Fibroblast of skin of left quadriceps (primary cell): ENCODE results near the gene GPALPP1.
A peak's percentile ranks its signal among the peaks of the same experiment; 100 is the strongest.
"Not testable (repeated sequence)": the region's sequence is repeated elsewhere in the genome, so short reads cannot be mapped to it uniquely, and the experiment has no call there.

ENCODE experiments used
- DNase-seq, 2 experiments: peaks; one replicate each; pipeline ENCODE4 v3.0.0-alpha.2; 2013; ENCODE audit warnings: low read depth in 2 of 2

The GPALPP1 gene, protein sequence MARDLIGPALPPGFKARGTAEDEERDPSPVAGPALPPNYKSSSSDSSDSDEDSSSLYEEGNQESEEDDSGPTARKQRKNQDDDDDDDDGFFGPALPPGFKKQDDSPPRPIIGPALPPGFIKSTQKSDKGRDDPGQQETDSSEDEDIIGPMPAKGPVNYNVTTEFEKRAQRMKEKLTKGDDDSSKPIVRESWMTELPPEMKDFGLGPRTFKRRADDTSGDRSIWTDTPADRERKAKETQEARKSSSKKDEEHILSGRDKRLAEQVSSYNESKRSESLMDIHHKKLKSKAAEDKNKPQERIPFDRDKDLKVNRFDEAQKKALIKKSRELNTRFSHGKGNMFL

GRCh38 chr13:44989071-44989889 lies at the start of gene GPALPP1, which contains the start of gene NUFIP1:
Gene GPALPP1 (plus strand): TSS chr13:44989538. CDS start chr13:44989655, 117 bp downstream.
Gene NUFIP1 (minus strand): TSS chr13:44989471. CDS start chr13:44989436, 35 bp downstream.
- DNase-seq, result peak; percentile 85 to 86

- not testable (repeated sequence) for DNase-seq
Observed at GRCh38 chr13:44943411-44943810, 45.9 kb upstream of the GPALPP1 start.

DNA sequence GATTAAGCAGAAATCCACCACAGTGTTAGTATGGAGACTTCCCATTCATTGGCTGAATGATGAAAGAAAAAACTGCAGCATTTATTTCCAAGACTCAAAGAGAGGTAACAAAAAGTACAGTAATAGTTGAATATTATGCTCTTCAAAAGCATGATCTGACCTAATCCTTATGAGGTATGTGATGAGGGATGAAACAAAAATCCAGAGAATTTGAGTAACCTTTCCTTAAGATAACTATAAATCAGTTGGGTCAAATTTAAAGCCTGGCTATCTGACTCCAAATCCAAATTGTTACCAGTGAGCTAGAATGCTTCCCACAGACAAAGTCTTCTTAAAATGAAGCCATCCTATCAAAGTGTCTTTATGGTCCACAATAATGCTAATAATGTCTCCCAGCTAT lies 38.2 kb upstream of the GPALPP1 start:
- no peak for DNase-seq

GRCh38 chr13:44952671-44953070 lies 36.7 kb upstream of the GPALPP1 start:
- DNase-seq, result no peak

DNA sequence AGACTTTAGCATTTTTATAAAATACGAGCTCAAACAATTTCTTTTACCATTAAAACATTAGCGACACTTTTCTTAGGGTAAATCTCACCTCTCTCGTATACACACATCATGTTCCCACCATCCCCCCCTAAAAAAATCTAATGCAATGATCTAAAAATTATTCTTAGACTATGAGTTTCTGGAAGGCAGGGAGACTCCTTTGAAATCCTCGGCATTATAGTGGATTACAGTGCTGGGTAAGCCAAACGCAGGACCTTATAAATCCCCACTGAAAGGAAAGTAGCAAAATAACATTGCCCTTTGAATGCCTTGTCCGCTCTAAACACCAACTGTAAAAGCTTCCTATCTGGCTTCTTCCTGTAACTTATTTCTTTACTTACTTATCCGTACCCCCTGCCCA lies 35.1 kb upstream of the GPALPP1 start:
- DNase-seq, result no peak

DNA sequence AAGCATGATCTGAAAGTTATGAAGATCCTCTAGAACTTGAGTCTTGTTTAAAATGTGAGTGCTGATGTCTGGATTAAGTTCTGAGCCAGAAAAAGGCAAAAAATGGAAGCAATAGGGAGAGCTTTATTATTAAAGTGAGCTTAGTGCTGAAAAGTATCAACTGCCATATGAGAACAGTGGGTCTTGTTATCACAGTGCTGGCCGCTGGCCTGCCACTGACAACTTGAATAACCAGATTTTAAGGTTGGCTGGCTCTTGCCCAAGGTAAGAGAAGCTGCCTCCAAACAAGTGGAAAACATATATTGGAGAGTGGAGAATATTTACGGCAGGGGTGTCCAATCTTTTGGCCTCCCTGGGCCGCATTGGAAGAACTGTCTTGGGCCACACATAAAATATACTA lies 33.9 kb upstream of the GPALPP1 start:
- no peak for DNase-seq

GRCh38 chr13:44961997-44962396 lies 27.3 kb upstream of the GPALPP1 start:
- no peak for DNase-seq

DNA sequence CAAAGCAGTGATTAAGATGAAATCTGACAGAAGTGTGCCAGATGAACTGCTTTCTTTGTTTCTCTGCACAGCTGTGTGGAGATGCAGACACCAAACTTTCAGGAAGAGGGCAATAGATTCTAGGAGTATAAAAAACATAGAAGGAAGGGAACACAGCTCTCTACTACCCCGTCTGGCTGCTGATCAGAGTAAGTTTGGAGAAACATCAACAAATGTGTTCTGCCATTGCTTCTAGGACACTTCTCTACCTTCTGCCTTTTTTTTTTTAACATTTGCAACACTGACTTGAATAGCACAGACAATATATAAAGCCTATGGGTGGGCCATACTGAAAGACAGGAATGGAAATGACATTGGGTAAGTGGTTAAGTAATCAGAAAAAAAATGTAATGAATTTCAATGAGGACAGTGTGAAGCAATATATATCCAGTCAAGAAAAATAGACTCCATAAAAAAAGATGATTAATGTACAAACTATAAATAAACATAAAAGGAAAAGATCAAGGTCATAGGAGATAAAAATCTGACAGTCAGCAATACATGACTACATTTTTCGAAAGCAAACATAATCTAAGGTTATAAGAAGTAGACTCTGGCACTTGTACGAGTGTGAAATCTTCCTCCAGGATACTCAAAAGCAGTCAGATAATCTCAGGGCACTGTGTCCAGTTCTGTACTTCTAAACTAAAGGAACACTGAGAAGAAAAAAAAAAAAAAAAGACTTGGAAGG lies 21.5 kb upstream of the GPALPP1 start:
- no peak for DNase-seq

GRCh38 chr13:44968434-44968815 lies 20.9 kb upstream of the GPALPP1 start:
- no peak for DNase-seq

- peak in 1 of 2 experiments; percentile 42 for DNase-seq
Observed at GRCh38 chr13:44969551-44970484, 19.5 kb upstream of the GPALPP1 start.

DNA sequence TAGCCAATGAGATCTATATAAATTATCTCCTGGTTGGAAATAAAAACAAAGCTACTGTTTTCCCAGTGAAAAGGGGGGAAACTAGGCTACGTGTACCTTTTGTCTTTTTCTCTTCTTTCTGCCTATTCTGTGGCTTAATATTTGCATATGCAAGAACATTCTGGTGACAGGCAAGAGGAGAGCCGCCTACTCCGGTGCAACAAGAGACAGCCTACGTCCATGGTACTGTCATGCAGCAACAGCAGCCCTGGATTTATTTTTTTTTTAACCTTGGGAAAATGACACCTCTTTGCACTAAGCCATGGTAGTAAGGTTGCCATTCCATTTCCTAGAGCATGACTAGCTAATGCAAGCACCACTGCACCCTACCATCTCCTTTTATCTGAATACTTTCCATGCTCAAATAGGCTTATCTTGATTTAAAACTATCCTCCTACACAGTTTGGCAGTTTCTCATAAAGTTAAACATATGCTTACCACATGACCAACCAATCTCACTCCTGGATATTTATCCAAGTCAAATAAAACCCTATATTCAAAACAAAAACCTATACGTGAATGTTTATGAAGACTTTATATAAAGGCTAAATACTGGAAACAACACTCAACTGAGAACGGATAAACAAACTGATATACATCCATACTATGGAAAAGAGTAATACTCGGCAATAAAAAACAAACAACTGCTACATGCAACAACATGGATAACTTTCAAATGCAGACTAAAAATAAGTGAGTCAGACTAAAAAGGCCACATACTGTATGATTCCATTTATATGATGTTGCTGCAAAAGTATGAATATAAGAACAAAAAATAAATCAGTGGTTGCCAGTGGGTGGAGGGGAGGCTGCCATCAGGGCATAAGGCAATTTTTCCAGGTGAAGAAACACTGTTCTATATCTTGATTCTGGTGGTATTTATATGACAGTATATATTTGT lies 17.4 kb upstream of the GPALPP1 start:
- DNase-seq, result no peak

- no peak for DNase-seq
Observed at GRCh38 chr13:44972956-44973581, 16.3 kb upstream of the GPALPP1 start.

DNA sequence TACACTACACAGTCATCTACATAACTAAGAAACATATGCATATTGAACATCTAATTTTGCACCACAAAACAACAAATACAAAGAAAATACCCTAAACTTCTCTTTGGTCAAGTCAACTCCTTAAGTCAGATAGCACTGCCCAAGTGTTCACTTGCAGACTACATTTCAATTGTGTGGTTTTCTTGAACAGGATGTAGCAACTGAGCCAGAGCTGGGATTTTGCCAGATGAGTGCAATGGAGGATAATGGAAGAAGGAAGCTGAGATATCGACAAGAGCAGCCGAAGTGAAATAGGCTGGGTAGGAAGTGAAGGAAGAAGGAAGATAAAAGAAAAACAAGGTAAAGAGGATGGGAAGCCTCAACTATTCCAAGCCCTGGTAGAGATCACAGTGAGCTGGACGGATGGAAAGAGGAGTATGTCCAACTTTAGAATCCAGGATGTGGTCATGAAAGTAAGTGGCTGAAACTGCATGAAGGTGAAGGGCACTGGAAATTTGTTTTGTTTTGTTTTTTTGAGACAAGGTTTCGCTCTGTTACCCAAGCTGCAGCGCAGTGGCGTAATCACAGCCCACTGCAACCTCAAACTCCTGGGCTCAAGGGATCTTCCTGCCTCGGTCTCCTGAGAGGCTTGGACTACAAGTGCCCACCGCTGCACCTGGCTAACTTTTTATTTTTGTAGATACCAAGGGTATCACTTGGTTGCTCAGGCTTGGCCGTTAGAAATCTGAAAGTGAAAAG lies 15.1 kb upstream of the GPALPP1 start:
- no peak for DNase-seq

GRCh38 chr13:44976196-44976595 lies 13.1 kb upstream of the GPALPP1 start:
- DNase-seq, result no peak

- no peak for DNase-seq
Observed at GRCh38 chr13:44976949-44977583, 12.3 kb upstream of the GPALPP1 start.

- DNase-seq, result no peak
Observed at GRCh38 chr13:44978328-44978727, 11.0 kb upstream of the GPALPP1 start.

DNA sequence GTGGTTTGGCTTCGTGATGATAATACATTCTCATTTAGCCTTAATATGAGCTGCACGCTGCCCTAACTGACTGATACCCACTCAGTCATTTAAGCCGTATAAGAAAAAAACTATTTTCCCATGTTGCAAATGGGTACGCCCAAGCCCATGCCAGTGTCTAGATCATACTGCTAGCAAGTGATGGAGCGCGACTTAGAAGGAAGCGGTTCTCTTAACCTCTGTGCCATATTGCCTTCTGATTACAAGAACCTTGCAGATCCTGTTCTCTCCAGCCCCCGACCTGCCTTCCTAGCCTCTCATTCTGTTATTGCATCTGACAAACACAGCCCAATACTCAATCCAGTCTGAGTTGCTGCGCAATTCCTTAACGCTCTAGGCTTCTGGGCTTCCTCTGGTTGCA lies 603 bp downstream of the GPALPP1 start:
- DNase-seq, result no peak

GRCh38 chr13:45003417-45003816 lies 14.1 kb downstream of the GPALPP1 start:
- DNase-seq, result no peak
